Stimulated activated CD4-positive, alpha-beta T cell treated with anti-CD3 and anti-CD28 coated beads, Interleukin-1b, Interleukin-23, amount 100 ng/mL, for 4 hours (primary cell): ENCODE data around the gene MAPT.
A peak's percentile ranks its signal among the peaks of the same experiment; 100 is the strongest.

Experiments used
- DNase-seq, 2 donors: peaks; one replicate each; pipeline ENCODE4 v3.0.0-alpha.2; 2020; ENCODE audit warnings: low read depth in 2 of 2

MAPT gene

GRCh38 chr17:46028981-46029565, 134.7 kb downstream of the MAPT start:
- no peak for DNase-seq

- no peak for DNase-seq
Measured at GRCh38 chr17:46029627-46030026, 135.3 kb downstream of the MAPT start.

GRCh38 chr17:46030752-46031151, 136.4 kb downstream of the MAPT start:
- no peak for DNase-seq

GRCh38 chr17:46031440-46031839, 137.1 kb downstream of the MAPT start:
- DNase-seq, result no peak

- no peak for DNase-seq
Measured at GRCh38 chr17:46031920-46032319, 137.6 kb downstream of the MAPT start.

GRCh38 chr17:46032909-46033308, 138.6 kb downstream of the MAPT start:
- DNase-seq, result no peak

- no peak for DNase-seq
Measured at GRCh38 chr17:46033392-46033791, 139.0 kb downstream of the MAPT start.

GRCh38 chr17:46035112-46035818, 140.9 kb downstream of the MAPT start:
- no peak for DNase-seq

- no peak for DNase-seq
Measured at GRCh38 chr17:46036491-46036890, 142.1 kb downstream of the MAPT start.

GRCh38 chr17:46037722-46038255, 143.4 kb downstream of the MAPT start:
- DNase-seq, result no peak

GRCh38 chr17:46038414-46038813, 144.1 kb downstream of the MAPT start:
- no peak for DNase-seq

- no peak for DNase-seq
Measured at GRCh38 chr17:46038937-46039336, 144.6 kb downstream of the MAPT start.

GRCh38 chr17:46039592-46040186, 145.3 kb downstream of the MAPT start:
- no peak for DNase-seq

GRCh38 chr17:46042246-46042645, 147.9 kb downstream of the MAPT start:
- no peak for DNase-seq

GRCh38 chr17:46042925-46043324, 148.6 kb downstream of the MAPT start:
- no peak for DNase-seq

- no peak for DNase-seq
Measured at GRCh38 chr17:46043606-46044005, 149.3 kb downstream of the MAPT start.

GRCh38 chr17:46044286-46044928, 150.1 kb downstream of the MAPT start:
- DNase-seq, result peak in 1 of 2 donors; percentile 44

GRCh38 chr17:46044989-46045388, 150.6 kb downstream of the MAPT start:
- no peak for DNase-seq

GRCh38 chr17:46045639-46046038, 151.3 kb downstream of the MAPT start:
- no peak for DNase-seq

GRCh38 chr17:46046957-46047356, 152.6 kb downstream of the MAPT start:
- no peak for DNase-seq

GRCh38 chr17:46047398-46047797, 153.0 kb downstream of the MAPT start:
- no peak for DNase-seq

- no peak for DNase-seq
Measured at GRCh38 chr17:46047856-46048255, 153.5 kb downstream of the MAPT start.

- DNase-seq, result no peak
Measured at GRCh38 chr17:46049656-46050055, 155.3 kb downstream of the MAPT start.
